ENCODE results near the gene MAS1.
"Not testable (repeated sequence)": the region's sequence is repeated elsewhere in the genome, so short reads cannot be mapped to it uniquely, and the experiment has no call there.

MAS1 gene

GRCh38 chr6:159890792-159891191 is at the start of gene MAS1:
Gene MAS1, plus strand, starts transcription at chr6:159890988. Its CDS starts 15,968 bp downstream, at chr6:159906956.
- DNase-seq: no peak

DNA sequence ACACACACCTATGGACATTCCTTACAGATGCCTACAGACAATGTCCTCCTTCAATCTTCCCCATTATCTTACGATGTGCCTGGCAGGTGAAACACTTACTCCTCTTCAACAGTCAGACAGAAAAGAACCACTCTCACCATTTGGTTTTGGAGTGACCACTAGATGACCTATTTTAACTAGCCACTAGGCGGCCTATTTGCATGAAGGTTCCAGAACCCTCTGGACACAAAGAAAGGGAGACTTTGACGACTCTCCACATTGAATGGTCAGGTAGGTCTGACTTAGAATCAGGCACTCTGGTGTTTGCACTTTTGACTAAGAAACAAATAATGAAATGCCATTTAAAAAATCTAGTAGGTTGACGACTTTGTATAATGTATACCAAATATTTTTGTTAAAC is 48.8 kb upstream of the MAS1 start:
- DNase-seq: no peak

GRCh38 chr6:159844737-159845645 is 45.8 kb upstream of the MAS1 start:
- no peak for DNase-seq

DNA sequence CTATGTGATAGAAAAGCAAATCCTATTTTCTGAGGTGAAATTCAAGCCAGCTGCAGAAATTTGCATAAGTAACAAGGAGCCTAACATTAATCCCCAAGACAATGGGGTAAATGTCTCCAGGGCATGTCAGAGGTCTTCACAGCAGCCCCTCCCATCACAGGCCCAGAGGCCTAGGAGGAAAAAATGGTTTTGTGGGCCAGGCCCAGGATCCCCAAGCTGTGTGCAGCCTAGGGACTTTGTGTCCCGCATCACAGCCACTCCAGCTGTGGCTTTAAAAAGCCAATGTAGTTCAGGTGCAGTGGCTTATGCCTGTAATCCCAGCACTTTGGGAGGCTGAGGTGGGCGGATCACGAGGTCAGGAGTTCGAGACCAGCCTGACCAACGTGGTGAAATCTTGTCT is 42.2 kb upstream of the MAS1 start:
- DNase-seq: not testable (repeated sequence)

DNA sequence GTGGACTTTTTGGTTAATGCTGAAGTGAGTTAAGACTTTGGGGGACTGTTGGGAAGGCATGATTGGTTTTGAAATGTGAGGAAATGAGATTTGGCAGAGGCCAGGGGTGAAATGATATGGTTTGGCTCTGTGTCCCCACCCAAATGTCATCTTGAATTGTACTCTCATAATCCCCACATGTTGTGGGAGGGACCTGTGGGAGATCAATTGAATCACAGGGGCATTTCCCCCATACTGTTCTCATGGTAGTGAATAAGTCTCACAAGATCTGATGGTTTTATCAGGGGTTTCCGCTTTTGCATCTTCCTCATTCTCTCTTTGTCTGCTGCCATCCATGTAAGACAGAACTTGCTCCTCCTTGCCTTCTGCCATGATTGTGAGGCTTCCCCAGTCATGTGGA is 40.9 kb upstream of the MAS1 start:
- DNase-seq: peak; percentile 59

DNA sequence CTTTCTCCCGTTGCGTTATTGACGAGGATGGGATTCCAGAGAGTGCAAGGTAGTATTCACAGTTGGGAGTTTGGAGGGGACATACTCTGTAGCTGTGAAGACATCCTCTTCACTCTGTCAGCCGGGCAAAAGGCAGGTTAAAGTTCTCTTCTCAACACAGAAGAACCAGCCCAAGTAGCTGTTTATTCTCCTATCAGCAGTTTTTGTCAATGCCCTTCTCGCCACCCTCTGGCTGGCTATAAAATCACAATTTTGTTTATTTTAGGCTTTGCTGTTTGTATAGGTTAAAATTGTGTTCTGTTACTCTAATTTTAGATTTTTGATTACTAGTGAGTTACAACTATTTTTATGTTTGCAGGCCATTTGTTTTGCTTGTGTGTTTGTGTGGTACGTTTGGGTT is 37.9 kb upstream of the MAS1 start:
- peak; percentile 34 for DNase-seq

- DNase-seq: no peak
Observed at GRCh38 chr6:159853754-159854153, 37.0 kb upstream of the MAS1 start.

GRCh38 chr6:159854959-159855358 is 35.8 kb upstream of the MAS1 start:
- DNase-seq: peak; percentile 84

DNA sequence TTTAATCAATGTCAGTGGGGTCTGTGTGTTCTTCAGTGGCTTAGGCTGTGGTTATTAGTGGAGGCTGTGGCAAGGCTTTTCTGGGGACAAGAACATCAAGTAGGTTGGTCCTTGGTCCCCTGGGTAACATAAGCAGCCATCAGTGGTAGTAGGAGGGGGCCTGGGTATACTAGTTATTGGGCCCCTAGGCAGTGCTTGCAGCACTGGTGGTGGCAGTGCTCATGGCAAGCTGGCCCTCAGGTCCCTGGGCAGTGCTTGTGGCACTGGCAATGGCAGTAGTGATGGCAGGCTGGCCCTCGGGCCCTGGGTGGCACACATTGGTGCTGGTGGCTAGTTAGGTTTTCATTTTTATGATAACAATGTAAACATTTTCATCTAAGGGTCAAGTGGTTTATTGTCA is 32.5 kb upstream of the MAS1 start:
- DNase-seq: no peak

DNA sequence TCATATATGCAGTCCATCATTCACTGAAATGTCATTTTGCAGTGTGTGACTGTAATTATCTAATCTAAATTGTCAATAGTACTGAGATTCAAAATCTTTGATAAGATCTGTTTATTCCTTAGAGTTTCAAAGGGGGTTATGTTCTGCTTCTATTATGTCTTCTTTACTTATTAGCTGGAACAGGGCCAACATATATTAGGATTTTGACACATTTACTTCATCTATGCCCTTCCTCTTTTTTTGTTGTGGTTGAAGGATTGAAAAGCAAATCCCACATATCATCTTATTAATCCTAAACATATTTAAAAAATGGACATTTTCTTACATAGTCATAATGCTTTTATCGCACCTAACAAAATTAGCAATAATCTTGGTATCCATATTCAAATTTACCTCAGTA is 30.3 kb upstream of the MAS1 start:
- no peak for DNase-seq

DNA sequence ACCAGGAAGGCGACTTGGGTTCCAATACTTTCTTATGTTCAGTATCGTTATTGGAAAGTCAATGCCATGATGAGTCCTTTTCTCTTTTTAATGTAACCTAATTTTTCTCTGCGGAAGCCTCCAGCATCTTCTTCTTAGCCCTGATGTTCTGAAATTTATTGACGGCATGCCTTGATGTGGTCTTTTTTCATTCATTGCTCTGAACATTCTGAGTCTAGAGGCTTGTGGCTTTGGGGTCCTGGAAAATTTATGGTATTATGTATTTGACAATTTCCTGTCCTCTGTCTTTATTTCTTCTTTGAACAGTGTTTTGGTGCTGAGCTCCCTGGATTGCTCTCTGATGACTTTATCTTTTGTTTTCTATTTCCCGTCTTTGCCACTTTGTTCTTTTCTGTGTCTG is 28.7 kb upstream of the MAS1 start:
- DNase-seq: no peak

DNA sequence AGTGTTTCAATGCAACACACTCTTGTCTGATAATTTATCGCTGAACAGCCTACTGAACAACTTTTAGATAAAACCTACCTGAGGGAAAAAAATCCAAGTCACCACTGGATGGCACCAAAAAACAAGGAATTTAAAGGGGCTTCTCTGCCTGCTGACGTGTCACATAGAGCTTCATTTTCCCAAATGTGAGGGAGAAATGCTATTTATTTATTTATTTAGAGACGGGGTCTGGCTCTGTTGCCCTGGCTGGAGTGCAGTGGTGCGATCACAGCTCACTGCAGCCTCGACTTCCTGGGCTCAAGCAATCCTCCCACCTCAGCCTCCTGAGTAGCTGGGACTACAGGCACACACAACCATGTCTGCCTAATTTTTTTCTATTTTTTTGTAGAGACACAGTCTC is 27.4 kb upstream of the MAS1 start:
- DNase-seq: peak; percentile 69

- no peak for DNase-seq
Observed at GRCh38 chr6:159865226-159865920, 25.4 kb upstream of the MAS1 start.

DNA sequence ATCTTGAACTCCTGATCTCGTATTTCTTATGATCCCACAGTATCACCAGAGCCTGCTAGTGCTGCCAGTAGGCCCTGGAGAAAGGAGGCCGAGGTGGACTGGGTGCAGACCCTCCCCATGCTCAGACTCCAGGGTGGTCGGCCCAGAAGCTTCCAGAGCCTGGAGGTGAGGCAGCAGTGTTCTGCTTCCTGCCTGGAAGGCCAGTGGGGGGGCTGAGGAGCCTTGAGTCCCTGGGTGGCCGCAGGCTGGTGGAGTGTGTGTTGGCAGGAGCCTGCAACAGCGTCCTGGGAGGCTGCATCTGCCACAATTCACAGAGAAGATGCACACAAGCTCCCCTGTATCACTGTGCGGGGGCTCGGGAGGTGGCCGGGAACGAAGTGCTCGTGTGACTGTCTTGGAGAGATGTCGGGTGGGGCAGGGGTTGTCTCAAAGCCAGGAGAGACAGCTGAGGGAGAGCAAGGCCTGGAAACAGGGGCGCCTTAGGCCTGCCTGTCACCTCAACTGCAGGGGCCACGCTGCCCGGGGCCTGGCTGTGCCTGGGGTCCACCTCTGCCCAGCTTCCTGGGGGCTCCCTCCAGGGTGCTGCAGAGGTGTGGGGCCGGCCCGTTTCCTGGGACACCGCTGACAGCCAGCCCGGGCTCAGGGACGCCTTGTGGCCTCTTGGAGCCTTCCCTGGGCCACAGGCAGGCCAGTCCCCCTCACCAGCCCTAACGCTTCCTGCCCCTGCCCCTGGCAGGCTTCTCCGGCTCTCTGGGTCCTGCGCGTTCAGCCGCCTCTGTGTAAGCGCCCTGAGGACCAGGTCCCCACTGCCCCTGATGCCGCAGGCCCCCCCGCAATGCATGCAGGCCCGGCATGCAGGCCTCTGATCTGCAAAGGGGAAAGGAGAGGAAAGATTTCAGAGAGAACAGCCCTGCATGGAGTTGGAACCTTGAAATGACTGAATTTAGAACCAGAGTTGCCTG is 24.2 kb upstream of the MAS1 start:
- no peak for DNase-seq

DNA sequence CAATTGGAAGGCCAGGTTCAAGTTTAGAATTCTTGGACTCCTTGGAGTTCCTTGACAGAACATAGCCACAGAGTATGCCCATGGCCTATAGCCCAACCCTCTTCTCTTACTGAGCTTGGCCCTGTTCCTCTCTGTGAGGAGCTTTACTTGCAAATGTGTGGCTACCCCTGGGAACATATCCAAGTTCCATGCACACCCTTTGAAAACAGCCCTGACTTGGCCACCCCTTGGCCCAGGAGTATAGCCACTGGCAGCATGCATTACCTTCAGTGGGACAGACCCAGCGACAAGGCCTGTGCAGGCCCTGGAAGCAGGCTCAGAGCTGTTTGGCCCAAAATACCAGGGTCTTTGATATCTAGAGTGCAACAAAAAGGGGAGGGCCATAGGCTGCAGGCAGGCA is 19.5 kb upstream of the MAS1 start:
- DNase-seq: no peak

DNA sequence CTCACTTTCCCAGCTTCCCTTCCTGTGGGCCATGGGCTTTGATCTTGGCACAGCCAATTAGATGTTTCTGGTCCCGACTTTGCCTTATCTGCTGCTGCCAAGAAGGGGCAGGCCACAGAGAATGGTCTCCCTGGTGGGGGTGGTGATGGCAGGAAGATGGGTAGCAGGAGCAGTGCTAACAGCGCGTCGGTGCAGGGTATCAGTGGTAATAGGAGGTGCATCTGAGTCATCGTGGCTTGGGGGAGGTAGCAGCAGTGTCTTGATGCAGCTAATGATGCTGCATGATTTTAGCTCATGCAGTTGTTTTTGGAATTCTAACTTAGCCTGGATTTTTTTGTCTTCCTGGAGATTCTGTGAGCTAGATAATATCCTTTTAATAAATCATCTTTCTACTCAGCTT is 18.9 kb upstream of the MAS1 start:
- no peak for DNase-seq

GRCh38 chr6:159874435-159874834 is 16.4 kb upstream of the MAS1 start:
- no peak for DNase-seq

DNA sequence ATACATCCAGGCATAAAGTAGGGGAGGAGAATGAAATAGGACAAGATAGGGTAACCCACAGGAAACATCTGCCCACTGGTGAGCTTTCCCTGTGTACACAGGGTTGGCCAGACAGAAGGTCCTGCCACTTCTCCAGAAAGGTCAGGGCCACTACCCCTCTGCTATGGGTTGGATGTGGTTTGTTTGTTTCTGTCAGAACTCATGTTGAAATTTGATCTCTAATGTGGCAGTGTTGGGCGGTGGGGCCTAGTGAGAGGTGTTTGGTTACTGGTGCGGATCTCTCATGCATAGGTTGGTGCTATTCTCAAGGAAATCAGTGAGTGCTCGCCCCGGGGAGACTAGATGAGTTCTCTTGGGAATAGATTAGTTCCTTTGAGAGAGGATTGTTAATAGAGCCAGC is 15.6 kb upstream of the MAS1 start:
- no peak for DNase-seq

GRCh38 chr6:159876242-159876641 is 14.5 kb upstream of the MAS1 start:
- no peak for DNase-seq

DNA sequence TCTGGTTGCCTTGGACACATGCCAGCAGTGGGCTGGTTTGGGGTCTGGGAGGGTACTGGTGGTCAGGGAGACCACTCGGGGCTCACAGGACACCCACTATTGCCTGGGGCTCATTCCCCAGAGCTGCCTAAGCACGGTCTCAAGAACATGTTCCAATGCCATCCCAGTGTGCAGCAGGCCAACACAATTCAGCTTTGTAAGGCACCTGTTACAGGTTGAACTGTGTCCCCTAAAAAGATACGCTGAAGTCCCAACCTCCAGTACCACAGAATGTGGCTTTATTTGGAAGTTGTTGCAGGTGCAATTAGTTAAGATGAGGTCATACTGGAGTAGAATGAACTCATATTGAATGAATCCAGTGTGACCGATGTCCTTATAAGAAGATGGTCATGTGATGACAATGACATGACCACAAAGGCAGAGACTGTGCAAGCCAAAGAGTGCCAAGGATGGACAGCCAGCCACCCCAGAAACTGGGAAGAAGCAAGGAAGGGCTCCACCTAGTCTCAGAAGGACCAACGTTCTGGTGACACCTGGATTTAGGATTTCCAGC is 13.5 kb upstream of the MAS1 start:
- no peak for DNase-seq

- DNase-seq: no peak
Observed at GRCh38 chr6:159878341-159878740, 12.4 kb upstream of the MAS1 start.

- DNase-seq: no peak
Observed at GRCh38 chr6:159879856-159880255, 10.9 kb upstream of the MAS1 start.

All from suppressor macrophage treated with lipopolysaccharide for 4 hours (primary cell).